Measurements from ENCODE around the gene AKR1C4.

DNA sequence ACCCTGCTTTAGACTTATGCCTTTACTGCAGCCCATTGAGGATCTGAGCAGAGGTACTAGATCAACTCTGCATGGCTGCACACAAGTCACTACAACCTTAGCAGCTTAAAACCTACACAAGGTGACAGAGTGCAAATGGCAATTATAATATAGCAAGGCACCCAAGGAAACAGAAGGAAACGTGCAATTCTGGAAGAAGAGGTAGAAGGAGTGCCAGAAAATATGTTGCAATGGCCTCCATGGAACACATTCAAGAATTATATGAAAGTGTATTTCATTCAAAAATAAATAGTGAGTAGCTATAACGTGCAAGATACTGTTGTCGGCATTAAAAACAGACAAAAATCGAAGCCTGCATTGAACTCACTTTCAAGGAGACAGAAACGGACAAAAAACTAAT is 8.8 kb upstream of the AKR1C4 start:
- TF ChIP-seq MAZ (IDR thresholded peaks at IDR 0.05; ENCODE audit: borderline replicate concordance, low read depth, low read length) (no peak), POLR2A (IDR thresholded peaks at IDR 0.05; ENCODE audit: low read length) (no peak), POLR2AphosphoS2 (conservative IDR thresholded peaks at IDR 0.05; ENCODE audit: low read length) (no peak), EP300 (IDR thresholded peaks at IDR 0.05) (no peak), HDAC2 (IDR thresholded peaks at IDR 0.05) (no peak), CHD4 (IDR thresholded peaks at IDR 0.05; ENCODE audit: borderline replicate concordance) (no peak), EHMT2 (IDR thresholded peaks at IDR 0.05; ENCODE audit: low read depth) (no peak), BHLHE40 (IDR thresholded peaks at IDR 0.05; ENCODE audit: low read depth, low read length) (no peak)
- TF ChIP-seq, protein P1, sequence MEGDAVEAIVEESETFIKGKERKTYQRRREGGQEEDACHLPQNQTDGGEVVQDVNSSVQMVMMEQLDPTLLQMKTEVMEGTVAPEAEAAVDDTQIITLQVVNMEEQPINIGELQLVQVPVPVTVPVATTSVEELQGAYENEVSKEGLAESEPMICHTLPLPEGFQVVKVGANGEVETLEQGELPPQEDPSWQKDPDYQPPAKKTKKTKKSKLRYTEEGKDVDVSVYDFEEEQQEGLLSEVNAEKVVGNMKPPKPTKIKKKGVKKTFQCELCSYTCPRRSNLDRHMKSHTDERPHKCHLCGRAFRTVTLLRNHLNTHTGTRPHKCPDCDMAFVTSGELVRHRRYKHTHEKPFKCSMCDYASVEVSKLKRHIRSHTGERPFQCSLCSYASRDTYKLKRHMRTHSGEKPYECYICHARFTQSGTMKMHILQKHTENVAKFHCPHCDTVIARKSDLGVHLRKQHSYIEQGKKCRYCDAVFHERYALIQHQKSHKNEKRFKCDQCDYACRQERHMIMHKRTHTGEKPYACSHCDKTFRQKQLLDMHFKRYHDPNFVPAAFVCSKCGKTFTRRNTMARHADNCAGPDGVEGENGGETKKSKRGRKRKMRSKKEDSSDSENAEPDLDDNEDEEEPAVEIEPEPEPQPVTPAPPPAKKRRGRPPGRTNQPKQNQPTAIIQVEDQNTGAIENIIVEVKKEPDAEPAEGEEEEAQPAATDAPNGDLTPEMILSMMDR (IDR thresholded peaks at IDR 0.05), result no peak
